Left cardiac atrium (tissue), 4 donors: ENCODE measurements around the gene COL5A1. TPM values are rescaled to one million over a fixed set of nuclear protein-coding genes. Genes with fewer than 3 reads are reported as not detected.

Source experiments
- ATAC-seq, 2 donors: fragments of 200-7000 bp; cut with Tn5 transposase; one replicate each; pipeline ENCODE4 v1.9.1; 2020; ENCODE audit warnings: mild to moderate bottlenecking in 2 of 2, moderate library complexity in 2 of 2
- DNase-seq: peaks from one replicate; pipeline ENCODE4 v3.0.0-alpha.2; 2020
- intact Hi-C, 2 donors: fragments of 100-400 bp; cut with DNase I; formaldehyde crosslinking; loops; one replicate each; pipeline versions ENCODE4 v1.14.1 to v1.15.1; 2022 to 2023
- total RNA-seq, 2 donors: library from RNA; stranded (reverse); fragmentation: NEBNext Ultra II Directional; extraction: Animal tissue kit (Norgen Biotek cat#: 25700); gene quantifications; one replicate each; pipeline ENCODE4 v1.2.1, GENCODE V29; 2021
- donor health status: DM: no; HTN: yes; CAD: no.
- donor health status: DM: no; HTN: yes; CAD: no; lungs with severe emphysema.
- donor health status: DM: yes; HTN: yes; CAD: no.
- donor health status: Dilated cardiomyopathy.

COL5A1 gene
- total RNA-seq, 2 donors from 2014 or later = 29.8 to 35.2 TPM

DNA sequence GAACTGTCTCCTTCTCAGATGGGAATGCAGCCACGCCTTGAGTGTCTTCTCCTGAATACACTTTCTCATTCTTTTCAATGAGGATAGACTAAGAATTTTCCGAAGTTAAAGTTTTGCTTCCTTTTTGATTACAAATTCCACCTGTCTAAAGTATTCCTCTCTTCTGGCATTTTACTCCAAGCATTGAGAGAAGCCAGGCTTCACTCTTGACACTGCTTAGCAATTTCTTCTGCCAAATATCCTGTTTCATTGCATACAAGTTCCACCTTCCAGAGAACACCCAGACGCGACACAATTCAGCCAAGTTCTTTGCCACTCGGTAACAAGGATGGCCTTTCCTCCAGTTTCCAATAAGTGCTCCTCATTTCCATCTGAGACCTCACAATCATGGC is 35.6 kb upstream of the COL5A1 start:
- intact Hi-C loops = no loop called here
- no peak for DNase-seq
- no peak for ATAC-seq

DNA sequence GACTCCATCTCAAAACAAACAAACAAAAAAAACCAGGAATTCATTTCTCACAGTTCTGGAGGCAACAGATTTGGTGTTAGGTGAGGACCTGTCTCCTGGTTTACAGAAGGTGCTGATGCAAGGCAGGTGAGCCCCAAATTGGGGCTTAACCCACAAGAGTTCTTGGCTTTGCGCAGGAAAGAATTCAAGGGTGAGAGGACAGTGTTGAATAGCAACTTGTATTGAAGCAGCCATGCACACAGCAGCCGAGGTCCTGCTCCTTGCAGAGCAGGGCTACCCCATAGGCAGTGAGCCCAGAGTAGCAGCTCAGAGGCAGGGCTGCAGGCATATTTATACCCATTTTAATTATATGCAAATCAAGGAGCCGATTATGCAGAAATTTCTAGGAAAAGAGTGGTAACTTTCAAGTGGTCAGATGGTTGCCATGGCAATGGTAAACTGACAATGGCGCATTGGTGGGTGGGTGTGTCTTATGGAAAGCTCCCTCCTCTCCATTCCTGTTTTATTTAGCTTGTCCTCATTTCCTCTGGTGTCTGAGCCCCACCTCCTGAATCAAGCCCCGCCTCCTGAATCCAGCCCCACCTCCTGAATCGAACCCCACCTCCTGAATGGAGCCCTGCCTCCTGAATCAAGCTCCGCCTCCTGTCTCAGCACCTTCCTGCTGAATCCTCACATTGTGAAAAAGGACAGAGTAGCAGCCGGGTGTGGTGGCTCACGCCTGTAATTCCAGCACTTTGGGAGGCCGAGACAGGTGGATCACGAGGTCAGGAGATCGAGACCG is 34.5 kb upstream of the COL5A1 start:
- no peak for ATAC-seq
- DNase-seq = peak; percentile 17
- intact Hi-C loops = no loop called here

DNA sequence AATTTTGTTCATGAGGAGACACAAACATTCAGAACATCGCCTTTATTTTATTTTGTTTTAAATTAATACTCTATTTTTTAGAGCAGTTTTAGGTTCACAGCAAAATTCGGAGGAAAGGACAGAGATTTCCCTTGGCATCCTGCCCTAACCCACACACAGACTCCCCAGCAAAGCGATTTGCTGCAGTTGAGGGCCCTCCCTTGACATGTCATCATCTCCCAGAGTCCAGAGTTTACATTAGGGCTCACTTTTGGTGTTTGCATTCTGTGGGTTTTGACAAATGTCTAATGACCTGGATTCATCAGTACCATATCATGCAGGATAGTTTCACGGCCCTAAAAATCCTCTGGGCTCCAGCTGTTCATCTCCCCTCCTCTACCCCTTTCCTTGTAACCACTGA is 33.6 kb upstream of the COL5A1 start:
- DNase-seq = peak; percentile 12
- intact Hi-C loops = no loop called here
- ATAC-seq = no peak

DNA sequence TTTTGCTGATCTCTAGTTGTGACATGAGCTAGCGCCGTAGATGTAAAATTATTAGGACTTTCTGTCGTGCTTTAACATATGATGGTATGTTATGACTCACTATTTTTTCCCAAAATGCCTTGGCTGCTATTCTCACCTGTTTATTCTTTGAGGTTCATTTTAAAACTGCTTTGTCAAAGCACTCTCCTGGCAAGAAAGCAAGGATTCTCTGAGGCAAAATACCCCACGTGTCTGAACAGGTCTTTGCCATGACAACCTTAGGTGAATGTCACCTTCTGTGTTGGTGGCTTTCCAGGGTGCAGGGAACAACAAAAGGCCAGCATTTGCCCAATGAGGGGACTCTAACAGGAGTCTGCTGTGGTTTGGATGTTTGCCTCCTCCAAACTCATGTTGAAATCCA is 30.6 kb upstream of the COL5A1 start:
- no peak for DNase-seq
- intact Hi-C loops = no loop called here
- no peak for ATAC-seq

DNA sequence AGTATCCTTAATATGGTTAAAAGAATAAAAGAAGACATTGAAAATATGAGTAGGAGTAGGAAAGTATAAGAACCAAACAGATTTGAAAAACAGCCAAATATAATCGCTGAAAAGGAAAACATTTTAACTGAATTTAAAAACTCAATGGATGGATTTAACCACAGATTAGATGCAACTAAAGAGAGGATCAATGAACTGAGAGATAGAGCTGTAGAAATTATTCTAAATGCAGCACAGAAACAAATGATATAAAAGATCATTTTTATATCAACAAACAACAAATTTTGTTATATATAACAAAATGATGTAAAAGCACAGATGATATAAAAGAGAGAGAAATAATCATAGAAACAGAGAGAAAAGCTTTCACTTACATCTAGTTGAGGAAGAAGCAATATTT is 29.3 kb upstream of the COL5A1 start:
- ATAC-seq = no peak
- no peak for DNase-seq
- intact Hi-C loops = no loop called here

DNA sequence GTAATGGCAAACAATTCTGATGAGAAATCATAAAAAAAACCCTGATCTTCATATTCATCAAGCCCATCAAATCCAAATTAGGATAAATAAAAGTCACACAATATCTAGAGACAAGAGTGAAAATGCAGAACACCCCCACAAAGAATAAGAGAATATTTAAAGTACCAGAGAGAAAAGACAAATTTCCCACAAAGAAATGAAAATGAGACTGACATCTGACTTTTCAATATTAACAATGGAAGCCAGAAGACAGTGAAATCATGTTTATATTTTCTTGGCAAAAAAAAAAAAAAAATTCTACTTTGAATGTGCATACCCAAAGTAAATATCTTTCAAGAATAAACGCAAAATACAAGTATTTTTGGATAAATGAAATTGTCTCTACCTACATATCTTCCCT is 28.9 kb upstream of the COL5A1 start:
- intact Hi-C loops = no loop called here
- ATAC-seq (no peak), DNase-seq (no peak)

DNA sequence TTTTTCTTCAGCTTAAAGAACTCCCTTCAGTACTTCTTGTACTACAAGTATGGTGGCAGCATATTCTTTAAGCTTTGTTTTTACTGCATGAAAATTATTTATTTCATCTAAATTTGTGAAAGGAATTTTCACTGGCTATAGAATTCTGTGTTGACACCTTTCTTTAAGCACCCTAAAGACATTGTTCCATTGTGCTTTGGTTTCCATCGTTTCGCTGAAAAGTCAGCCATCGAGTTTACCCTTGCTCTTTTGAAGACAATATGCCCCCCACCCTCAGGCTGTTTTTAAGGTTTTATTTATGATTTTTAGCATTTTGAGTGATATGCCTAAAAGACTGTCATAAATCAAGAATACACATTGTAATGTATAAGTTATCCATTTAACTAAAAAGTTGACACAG is 27.3 kb upstream of the COL5A1 start:
- intact Hi-C loops = no loop called here
- ATAC-seq = no peak
- no peak for DNase-seq

DNA sequence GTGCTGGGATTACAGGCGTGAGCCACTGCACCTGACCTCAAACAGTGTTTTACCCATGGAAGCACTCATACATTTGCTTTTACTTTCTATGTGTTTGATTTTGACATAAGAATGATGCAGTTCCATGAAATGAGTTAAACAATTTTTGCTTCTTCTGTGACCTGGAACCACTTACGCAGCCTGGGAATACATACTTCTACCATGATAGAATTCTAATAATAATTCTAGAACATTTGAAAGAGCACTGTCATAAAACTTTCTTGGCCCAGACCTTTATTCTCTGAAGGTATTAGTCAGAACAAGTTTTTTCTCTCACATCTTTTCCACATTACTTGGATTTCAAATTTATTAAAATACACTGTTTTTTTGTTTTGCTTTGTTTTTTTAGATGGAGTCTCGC is 25.3 kb upstream of the COL5A1 start:
- intact Hi-C loops = no loop called here
- DNase-seq (no peak), ATAC-seq (no peak)

DNA sequence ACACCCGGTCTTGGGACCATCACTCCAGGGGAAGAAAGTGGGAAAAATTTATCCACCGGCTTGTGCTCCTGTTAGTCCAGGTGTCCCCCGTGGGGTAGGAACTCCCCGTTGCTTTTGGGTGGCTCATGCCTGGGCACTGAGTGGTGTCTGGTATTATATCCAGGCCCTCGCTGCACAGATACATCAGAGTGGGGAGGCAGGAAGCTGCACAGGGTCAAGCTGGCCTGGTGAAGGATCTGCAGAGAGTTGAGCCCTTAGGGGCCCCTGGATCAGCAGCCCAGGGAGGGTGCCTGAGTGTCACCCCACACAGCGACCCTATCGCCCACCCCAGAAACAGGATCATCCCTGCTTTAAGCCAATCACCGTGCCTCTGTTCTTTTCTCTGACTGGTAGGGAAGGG is 24.4 kb upstream of the COL5A1 start:
- intact Hi-C loops = no loop called here
- no peak for ATAC-seq
- DNase-seq = peak; percentile 11

DNA sequence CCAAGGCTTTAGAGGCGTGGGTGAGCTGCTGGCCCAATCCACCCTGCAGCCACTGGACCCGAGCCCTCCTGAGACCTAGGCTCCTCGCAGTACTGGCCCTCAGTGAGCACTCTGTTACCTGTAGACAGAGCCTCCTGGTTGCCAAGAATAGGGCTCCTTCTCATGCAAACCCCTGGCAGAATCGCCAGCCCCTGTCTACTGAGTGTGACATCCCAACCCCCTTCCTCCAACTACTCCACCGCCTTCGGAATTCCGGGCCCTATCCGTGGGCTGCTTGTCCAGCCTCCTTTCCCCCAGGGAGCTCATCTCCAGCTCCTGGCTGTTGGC is 23.8 kb upstream of the COL5A1 start:
- no peak for DNase-seq
- intact Hi-C loops = no loop called here

DNA sequence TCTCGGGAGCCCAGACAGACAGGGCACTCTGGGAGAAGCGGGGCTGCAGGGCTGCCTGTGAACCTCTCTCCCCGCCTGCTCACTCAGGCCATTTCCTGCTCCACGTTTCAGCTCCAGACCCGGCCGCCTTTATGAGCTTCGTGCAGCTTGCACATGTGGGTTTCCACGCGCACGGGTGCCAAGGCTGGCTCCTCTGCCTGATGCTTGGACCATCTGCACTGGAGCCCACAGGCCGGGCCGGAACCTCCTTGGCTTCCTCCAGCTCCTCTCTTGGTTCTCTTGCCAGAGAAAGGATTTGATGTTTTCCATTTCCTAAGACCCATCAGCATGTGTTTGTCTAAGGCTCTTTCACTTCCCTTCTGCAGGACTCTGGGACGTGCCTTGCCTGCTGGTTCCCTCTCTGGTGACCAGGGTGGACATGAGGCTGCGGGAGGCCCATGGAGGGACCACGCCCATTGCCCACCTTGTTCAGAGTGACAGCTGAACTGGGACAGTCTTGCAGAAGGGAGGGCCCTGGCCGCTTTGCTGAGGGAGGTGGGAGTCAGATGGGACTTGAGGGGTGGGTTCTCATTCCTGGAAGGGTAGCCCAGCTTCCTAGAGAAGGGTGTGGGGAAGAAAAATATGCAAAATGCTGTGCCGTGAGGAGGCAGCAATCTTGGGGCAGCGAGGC is 23.3 kb upstream of the COL5A1 start:
- DNase-seq (peak; percentile 25), ATAC-seq (peak; percentile 20 to 27)
- intact Hi-C loops = no loop called here

More for the DNA sequence above, 23.8 kb upstream of the COL5A1 start:
- ATAC-seq = no peak

DNA sequence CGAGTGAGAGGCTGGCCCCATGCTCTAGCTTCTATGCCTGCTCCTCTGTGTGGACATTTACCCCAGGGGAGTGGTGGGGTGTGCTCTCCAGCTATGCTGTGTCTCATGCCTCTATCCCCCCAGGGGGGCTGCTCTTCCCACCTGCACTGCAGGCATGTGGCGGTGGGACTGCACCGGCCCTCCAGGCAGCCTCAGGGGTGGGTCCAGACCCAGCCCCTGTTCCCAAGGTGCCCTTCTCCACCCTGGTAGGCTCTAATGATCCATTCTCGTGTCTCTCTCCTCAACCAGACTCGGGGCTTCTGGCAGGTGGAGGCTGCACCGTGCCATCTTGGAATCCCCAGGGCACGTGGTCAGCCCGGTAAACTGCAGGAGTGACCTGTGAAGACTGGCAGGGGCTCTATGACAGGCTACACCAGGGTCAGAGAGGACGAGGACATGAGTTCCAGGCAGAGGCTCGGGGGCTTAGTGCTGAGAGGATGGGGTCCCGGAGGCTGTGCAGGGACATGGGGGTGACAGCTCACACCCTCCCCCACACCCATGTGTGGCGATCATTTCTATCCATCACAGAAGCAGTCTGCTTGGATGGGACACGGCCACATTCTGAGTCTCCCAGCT is 22.7 kb upstream of the COL5A1 start:
- intact Hi-C loops = no loop called here
- DNase-seq (no peak), ATAC-seq (no peak)

DNA sequence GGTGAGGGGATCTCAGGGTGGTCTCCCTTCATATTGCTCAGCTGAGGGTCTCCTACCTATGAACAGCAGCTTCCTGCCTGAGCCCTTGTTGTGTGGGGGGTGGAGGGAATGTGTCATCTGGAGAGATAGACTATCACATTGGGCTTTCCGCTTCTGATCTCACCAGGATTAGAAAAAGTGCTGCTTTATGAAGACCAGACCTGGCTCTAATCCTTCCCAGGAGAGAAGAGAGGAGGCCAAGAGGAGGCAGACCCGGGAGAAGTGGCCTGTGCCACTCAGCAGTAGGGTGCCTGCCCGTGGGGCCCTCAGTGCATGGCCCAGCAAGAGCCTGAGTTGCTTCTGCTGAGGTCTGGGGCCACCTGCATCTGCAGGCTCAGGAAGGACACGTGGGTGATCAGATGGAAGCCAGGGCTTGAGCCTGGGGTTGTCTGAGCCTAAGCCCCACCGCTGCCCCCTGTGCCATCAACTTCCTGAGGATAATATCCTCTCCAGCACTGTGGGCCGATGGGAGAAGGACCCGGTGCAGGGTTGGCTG is 22.1 kb upstream of the COL5A1 start:
- DNase-seq (peak; percentile 16), ATAC-seq (no peak)
- intact Hi-C loops = no loop called here

DNA sequence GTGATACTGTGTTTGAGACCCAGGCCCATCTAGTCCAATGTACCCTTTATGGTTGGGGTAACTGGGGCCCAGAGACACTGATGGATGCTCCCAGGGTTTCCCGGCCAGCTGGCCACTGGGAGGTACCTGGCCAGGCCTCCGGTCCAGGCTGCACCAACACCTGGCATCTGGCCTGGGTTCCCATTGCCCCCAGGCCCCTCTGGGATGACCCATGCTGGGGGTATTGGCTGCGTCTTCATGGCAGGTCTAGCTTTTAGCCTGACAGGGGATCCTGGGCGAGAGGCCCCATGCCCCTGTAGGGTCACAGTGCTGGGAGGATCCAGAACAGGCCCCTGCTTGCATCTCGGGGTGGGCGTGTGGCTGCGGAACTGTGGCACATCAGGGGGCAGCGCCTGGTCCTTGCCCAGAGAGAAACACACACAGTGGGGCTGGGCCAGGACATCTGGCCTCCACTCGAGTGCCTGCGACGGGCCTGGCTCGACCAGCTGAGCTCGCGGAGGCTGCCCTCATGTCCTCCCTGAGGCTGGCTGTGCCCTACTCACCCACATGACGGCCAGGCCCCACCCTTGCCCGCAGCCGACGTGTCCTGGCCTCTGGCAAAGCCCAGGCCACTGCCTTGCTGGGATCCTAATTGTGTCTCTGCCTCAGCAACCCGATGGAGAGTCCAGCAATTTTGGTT is 21.5 kb upstream of the COL5A1 start:
- DNase-seq (peak; percentile 16), ATAC-seq (no peak)
- intact Hi-C loops = no loop called here

DNA sequence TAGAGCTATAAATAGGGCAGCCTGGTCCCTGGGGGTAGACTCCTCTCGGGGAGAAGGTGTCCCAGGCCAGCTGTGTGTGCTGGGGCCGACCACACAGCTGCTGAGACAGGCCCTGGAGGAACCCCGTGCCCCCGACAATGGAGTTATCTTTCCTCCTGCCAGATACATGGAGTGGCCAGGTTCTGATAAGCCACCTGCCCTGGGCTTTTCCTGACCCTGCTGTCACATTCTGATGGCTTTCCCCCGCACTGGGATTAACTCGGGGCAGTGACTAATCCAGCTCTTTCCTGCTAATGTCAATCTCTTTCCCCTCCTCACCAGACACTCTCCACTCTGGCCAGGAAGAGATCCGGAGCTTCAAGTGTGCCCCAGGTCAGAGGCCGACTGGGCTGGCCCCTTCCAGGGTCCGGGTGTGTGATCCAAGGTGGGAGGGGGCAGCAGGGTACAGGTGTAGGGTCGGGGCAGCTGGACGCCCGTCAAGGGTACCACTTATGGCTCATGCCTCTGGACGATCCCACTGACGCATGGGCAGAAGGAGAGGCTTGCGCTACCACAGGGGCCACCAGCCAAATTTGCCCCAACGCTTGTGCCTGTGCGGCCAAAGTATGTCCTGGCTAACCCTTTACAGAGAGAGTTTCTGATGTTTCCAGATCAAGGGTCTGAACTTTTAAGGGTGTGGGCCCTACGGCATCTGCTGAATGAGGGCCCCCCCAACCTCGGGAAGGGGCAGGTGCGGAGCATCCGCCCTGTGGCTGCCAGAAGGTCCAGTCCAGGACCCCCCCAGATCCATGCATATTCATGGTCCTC is 20.6 kb upstream of the COL5A1 start:
- no peak for DNase-seq
- intact Hi-C loops = no loop called here
- ATAC-seq = no peak

DNA sequence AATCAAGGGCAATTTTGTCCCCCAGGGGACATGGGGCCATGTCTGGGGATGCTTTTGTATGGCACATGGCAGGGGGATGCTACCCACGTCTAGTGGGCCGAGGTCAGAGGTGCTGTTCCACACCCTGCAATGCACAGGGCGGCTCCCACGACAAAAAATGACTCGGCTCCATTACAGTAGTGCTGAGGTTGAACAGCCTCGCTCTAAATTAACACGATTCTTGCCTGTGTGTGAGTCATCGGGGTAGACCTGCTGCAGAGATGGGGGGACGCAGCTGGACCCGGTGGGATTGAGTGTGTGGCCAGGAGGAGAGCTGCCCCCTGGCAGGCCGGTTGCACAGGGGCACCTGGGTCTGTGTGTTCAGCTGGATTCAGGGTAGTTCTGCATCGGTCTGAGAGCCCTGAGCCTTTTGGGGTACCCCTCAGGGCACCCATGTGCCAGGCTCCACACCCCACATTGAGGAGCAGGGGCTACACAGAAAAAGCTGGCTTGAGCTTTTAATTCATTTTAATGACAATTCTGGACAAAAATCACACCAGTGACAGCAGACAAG is 20.0 kb upstream of the COL5A1 start:
- ATAC-seq = no peak

DNA sequence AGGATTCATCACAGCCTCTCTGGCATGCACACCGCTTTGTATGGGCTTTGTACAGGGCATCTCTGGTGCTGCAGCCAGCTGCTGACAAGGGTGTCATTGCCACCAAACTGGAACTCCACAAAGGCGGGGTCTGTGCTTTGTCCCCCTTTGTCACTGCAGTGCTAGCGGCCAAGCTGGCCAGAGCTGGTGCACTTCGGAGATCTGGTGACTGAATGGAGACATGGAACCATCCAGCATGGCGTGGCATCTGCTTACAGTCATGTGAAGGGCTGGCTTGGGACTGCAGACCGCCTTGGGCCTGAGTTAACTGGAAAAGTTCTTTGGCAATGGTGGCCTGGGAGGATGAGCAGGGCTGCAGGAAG is 18.7 kb upstream of the COL5A1 start:
- intact Hi-C loops = no loop called here
- DNase-seq = peak; percentile 12
- no peak for ATAC-seq

More for the DNA sequence above, 20.0 kb upstream of the COL5A1 start:
- peak; percentile 15 for DNase-seq
- intact Hi-C loops = no loop called here

DNA sequence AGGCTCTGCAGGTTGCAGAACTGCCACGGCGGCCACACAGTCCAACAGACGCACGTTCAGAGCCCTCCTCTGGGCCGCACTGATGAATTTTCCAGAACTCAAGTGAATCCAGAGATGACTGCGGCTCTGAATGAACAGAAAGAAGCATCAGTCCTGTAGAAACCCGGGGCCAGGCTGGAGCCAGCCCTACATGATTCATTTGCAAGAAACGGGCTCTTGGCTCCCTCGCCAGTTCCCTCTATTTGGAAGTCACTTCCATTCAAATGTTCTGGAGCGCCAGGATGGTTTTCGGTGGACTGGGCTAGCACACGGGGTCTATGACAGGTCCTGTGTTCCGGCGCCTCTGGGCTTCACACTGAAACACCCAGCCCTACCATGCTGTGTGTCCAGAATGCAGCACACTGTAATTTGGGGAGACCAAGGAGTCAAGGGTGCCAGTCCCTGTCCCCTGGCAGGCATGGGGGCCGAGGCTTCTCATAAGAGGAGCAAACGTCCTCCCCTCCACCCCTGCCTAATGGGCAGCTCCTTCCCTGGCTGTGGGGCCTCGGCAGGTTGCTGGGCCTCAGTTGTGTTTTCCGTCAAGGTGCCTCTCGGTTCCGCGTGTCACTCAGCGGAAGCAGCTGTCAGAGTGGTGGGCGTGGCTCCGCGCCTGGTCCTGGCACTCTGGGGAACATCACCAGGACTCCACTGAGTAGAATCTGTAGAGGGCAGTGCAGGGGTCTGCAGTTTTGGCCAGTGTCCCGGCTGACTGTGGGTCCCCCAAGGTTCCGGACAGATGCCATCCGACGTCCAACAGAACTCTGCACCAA is 18.1 kb upstream of the COL5A1 start:
- DNase-seq (peak; percentile 16), ATAC-seq (no peak)
- intact Hi-C loops = no loop called here
